B cell (primary cell): ENCODE results near the gene PTGER2.

Experiments
- CTCF ChIP-seq: fragments of 200-600 bp; IDR thresholded peaks from one replicate; pipeline ENCODE4 v1.8.0; 2022; ENCODE audit warnings: antibody characterized with exemption, mild to moderate bottlenecking
- EZH2 ChIP-seq: IDR thresholded peaks from 2 replicates; pipeline ENCODE4 v1.6.1; 2012; ENCODE audit warnings: borderline replicate concordance, low read depth, mild to moderate bottlenecking, moderate library complexity, low read length; ENCODE audit not compliant: insufficient read depth, poor library complexity, severe bottlenecking

GRCh38 chr14:52356025-52356424 is 41.9 kb downstream of the PTGER2 start:
- no peak for TF ChIP-seq CTCF
- no peak for TF ChIP-seq EZH2
